HG02759 (cell line): ENCODE data around the gene COL26A1.
"Not testable (repeated sequence)": the region's sequence is repeated elsewhere in the genome, so short reads cannot be mapped to it uniquely, and the experiment has no call there.

Experiments used
- ATAC-seq: cut with Tn5 transposase; IDR thresholded peaks from one replicate; pipeline ENCODE4 v1.9.1; 2021; ENCODE audit warnings: mild to moderate bottlenecking, moderate library complexity; ENCODE audit not compliant: unreplicated experiment

COL26A1 gene

GRCh38 chr7:101590663-101591435 is 228.2 kb downstream of the COL26A1 start:
- no peak for ATAC-seq

DNA sequence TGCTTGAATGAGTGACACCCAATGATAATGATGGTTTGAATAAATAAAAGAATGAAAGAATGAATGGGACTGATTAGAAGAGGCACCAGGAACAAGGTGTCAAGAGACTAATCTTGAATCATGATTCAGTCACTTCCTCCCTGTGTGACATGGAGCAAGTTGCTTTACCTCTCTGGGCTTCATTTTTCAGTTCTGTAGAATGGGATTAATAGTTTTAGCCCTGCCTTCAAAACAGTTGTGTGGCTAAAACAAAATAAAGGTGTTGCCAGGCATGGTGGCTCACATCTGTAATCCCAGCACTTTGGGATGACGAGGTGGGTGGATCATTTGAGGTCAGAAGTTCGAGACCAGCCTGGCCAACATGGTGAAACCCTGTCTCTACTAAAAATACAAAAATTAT is 228.8 kb downstream of the COL26A1 start:
- ATAC-seq, result no peak

- ATAC-seq, result no peak
These were observed 230.9 kb downstream of the COL26A1 start for GRCh38 chr7:101593556-101593955.

DNA sequence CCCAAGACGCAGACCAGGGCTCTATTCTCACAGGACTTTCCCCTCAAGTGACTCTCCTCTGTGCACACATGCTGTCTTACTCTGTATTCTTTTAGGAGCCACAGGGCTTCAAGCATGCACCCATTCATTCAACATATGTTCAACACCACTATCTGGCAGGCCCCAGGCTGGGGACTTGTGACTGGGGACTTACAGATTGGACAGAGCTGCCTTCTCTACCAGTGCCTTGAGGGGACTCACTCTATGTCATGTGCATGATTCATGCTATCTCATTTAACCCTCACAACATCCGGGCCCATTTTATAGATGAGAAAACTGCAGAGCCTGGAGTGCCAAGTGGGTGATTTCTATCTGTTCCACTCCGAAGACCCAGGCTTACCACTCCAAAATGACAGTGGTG is 232.1 kb downstream of the COL26A1 start:
- ATAC-seq, result no peak

DNA sequence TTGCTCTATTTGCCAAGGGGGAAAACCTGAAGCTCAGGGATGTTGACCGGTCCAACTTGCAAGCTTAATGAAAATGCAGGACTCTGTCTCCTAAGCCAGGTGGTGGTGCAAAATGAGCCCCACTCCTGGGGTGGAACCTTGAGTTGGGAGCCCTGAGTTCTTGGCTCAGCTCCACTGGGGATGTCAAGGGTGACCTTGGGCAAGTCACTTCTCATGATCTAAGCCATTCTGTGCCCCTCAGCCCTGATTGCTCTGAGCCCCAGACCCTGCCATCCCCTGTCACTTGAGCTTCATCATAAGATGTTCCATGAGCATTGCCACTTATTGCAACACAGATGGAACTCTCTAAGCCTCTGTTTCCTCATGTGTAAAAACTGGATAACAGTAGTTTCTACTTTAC is 232.6 kb downstream of the COL26A1 start:
- no peak for ATAC-seq

DNA sequence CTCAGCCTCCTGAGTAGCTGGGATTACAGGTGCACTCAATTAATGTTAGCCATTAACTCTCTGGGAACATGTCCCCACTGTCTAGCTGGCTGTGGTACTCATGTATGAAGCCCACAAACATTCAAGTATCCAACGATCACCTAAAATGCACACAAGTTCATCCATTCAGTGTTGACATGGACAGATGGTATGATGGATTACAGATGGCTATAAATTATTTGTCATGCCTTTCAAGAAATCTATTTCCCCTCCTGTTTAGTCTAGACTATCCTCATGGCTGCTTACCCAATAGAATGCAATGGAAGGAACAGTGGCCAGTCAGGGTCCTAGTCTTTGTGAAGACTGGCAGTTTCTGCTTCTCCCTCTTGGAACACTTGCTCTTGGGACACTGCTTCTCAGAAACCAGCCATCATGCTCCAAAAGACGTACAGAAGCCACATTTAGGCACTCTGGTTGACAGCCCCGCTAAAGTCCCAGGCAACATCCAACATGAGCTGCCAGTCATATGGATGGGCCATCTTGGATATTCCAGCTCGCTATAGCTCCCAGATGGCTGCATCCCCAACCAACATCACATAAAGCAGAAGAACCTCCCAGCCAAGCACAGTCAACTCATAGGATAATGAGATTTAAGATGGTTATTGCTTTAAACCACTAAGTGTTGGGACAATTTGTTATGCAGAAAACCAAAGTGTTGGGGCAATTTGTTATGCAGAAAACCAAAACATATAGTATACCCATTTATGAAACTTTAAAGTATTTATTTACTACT is 233.3 kb downstream of the COL26A1 start:
- ATAC-seq, result no peak

- ATAC-seq, result no peak
These were observed 234.2 kb downstream of the COL26A1 start for GRCh38 chr7:101596898-101597297.

- ATAC-seq, result no peak
These were observed 235.3 kb downstream of the COL26A1 start for GRCh38 chr7:101597941-101598340.

GRCh38 chr7:101598422-101598985 is 235.8 kb downstream of the COL26A1 start:
- ATAC-seq, result no peak

DNA sequence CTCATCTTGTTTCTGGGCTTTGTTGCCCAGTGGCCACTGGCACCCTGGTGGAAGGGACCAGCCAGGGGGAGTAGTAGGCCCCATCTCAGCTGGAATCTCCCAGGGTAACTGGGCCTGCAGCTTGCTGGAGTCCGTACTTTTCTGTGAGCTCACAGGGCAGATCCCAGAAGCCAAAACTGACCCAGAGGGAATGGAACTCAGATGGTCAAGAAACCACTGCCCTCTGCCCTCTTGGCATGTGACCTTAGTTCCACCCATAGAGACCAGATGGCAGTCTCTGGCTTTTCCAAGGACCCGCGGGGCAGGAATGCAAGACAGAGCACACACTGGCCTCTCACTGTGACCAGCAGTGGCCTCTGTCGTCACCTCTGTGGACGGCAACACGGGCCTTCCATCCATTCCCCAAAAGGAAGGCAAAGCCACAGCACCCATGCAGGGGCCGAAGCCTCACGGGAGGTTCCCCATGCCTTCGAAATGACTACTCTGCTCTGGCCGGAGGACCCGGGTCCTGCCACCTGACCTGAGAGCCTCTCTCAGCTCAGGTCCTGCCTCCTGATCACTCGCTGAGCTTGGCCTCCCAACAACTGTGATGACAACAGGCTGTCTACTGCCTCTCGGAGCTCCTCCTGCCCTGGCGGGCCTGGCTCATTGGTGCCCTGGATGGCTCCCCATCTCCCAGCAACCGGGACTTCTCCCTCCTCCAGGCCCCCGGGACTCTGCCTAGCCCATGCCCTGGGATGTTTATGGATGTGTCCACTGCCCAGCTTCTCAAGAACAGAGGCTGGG is 236.5 kb downstream of the COL26A1 start:
- ATAC-seq, result no peak

GRCh38 chr7:101599787-101600186 is 237.1 kb downstream of the COL26A1 start:
- ATAC-seq, result no peak

DNA sequence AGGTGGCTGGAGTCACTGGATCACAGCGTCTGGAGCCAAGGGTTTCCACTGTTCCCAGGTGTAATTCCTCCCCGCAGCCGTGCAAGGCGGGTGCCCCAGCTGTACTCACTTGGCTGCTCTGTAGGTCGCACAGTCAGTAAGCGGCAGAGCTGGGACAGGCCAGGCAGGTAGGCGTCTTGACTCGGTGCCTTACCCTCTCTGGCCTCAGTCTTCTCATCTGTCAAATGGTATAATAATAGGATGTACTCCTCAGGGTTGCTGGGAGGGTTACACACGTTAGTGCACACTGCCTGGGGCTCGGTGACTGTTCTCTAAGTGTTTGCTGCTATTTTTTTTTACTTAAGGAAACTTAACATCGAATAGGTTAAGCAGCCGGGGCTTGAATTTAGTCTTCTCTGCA is 239.4 kb downstream of the COL26A1 start:
- no peak for ATAC-seq

DNA sequence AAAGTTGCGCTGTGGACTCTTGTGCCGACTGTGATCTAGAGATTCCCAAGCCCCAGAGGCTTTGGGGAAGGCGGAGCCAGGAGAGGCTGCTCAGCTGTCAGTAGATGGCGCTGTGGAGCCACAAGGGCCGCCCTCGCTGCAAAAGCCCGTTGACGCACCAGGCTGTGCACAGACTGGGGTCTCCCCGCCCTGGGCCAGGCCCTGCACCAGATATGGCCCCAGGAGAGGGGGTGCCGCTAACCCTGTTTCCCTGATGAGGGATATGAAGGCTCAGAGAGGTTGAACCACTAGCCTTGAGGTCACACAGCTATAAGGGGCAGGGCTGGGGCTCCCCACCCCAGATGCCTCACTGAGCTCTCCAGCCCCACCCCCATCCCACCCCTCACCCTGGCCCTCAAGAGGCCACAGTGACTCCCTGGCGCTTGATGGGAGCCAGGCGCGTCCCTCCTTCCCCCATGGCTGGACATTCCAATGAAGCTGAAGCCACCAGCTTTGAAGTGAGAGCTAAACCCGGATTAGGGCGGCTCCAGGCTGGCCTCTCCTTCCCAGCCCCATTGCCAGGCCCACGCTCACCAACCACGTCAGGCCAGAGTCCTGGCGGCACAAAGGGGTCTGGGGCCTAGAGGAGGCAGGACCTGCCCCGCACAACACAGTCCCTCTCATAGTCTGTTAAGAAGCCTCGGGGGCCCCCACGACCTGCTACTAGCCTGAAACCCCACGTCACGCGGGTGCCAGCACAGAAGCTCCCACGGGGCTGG is 240.0 kb downstream of the COL26A1 start:
- no peak for ATAC-seq

- no peak for ATAC-seq
These were observed 241.8 kb downstream of the COL26A1 start for GRCh38 chr7:101604331-101604933.

DNA sequence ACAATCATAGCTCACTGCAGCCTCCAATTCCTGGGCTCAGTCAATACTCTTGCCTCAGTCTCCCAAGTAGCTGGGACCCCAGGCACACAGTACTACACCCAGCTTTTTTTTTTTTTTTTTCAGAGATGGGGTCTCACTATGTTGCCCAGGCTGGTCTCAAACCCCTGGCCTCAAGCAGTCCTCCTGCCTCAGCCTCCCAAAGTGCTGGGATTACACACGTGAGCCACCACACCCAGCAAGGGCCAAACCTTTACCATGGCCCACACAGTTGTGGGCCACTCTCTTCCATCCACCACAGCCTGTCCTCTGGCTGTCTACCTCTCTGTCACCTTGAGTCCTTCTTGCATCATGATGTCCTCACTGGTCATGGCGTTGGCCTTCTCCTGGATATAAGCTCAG is 242.3 kb downstream of the COL26A1 start:
- ATAC-seq, result not testable (repeated sequence)

DNA sequence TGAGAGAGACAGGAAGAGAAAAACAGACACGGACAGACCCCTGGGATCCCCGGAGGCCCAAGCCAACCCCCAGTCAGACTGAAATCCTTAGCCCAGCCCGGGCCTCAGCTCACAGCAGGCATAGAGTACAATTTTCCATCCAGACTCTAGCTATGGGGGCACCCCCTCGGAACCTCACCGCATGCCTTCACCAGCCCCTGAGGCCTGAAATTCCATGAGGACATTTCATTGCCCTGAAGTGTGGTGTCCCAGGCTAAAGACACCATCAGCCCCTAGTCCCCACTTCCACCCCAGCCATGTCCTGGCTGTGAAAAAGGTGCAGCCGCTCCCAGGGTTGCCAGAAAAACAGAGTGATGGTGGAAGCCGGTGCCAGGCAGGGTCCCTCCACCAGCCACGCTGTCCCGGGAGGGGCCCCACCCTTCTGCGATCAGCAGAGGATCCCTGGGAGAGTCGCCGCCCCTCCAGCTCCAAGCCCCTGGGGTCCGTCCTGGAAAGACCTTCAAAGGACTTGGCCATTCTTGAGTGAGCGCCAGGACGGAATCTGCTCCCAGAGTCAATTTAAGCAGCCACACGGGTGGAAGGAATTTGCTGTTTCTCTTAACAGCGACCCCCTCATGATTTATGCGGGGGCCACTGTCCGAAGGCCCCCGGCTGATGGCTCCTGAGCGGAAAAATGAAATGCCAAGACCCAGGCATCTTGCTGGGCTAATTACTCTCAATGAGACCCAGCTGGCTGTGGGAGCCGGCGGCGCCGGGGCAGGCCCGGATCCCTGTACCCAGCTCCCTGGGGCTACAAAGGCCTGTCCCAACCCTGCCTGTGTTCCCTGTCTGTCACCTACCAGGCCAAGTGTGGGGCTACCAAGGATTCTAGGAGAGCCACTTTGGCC is 243.2 kb downstream of the COL26A1 start:
- no peak for ATAC-seq

- ATAC-seq, result no peak
These were observed 243.8 kb downstream of the COL26A1 start for GRCh38 chr7:101606498-101606923.
